Kidney (tissue), 14 donors: ENCODE measurements around the gene RPIA. TPM values are rescaled to one million over a fixed set of nuclear protein-coding genes. Genes with fewer than 3 reads are reported as not detected.
"Not testable (repeated sequence)": the region's sequence is repeated elsewhere in the genome, so short reads cannot be mapped to it uniquely, and the experiment has no call there.

Source experiments
- DNase-seq, 5 donors: peaks; one replicate each; pipeline ENCODE4 v3.0.0-alpha.2; 2013 to 2020
- FAIRE-seq: peaks from 2 replicates; lab custom pipeline; 2012; peaks lifted over from hg19 to GRCh38; lab: Jason Lieb, UNC
- H3K27ac ChIP-seq, 2 donors: one replicate each; pipeline ENCODE4 v1.7.0; 2013; ENCODE audit warnings: low read depth in 2 of 2, low read length in 2 of 2, inconsistent platforms in 1 of 2
- H3K27me3 ChIP-seq: one replicate; pipeline ENCODE4 v1.7.1; 2013; ENCODE audit warnings: low read length, inconsistent platforms; ENCODE audit not compliant: control insufficient read depth, insufficient read depth
- H3K36me3 ChIP-seq, 3 donors: one replicate each; pipeline versions ENCODE4 v1.7.0 to v1.7.1; 2013; ENCODE audit warnings: low read length in 3 of 3, control low read depth in 1 of 3, inconsistent platforms in 1 of 3; ENCODE audit not compliant: insufficient read depth in 3 of 3, control insufficient read depth in 2 of 3
- H3K4me1 ChIP-seq, 3 donors: one replicate each; pipeline versions ENCODE4 v1.7.0 to v1.7.1; 2013; ENCODE audit warnings: low read length in 3 of 3, inconsistent platforms in 1 of 3, low read depth in 1 of 3; ENCODE audit not compliant: control insufficient read depth in 2 of 3, insufficient read depth in 2 of 3
- H3K4me3 ChIP-seq, 3 donors: one replicate each; pipeline versions ENCODE4 v1.7.0 to v1.8.1; 2013; ENCODE audit warnings: low read length in 3 of 3, control low read depth in 1 of 3, inconsistent platforms in 1 of 3
- H3K9ac ChIP-seq, 3 donors: one replicate each; pipeline versions ENCODE4 v1.7.0 to v1.7.1; 2013; ENCODE audit warnings: low read length in 3 of 3, control low read depth in 1 of 3, inconsistent platforms in 1 of 3
- H3K9me3 ChIP-seq, 3 donors: one replicate each; pipeline versions ENCODE4 v1.7.0 to v1.7.1; 2013; ENCODE audit warnings: low read length in 3 of 3, control low read depth in 1 of 3, inconsistent platforms in 1 of 3; ENCODE audit not compliant: control insufficient read depth in 2 of 3, insufficient read depth in 1 of 3
- CTCF ChIP-seq: IDR thresholded peaks from 3 replicates; pipeline ENCODE4 v1.5.1; 2012; ENCODE audit warnings: mild to moderate bottlenecking, moderate library complexity, borderline replicate concordance; ENCODE audit not compliant: insufficient read depth; ENCODE audit errors: extremely low read depth
- intact Hi-C: fragments of 100-400 bp; cut with DNase I; formaldehyde crosslinking; loops from one replicate; pipeline ENCODE4 v1.11.1; 2022
- polyA plus RNA-seq: library from polyadenylated mRNA; stranded (reverse); fragments of 350-450 nt; fragmentation: Illumina TruSeq; extraction: RNeasy Lipid Tissue Mini Kit (QIAGEN cat#74804); gene quantifications from one replicate; pipeline ENCODE4 v1.2.3, GENCODE V29; 2014; ENCODE audit warnings: low read depth, low replicate concordance; ENCODE audit not compliant: insufficient read depth
- total RNA-seq: library from RNA; stranded (reverse); fragmentation: NEBNext Ultra II Directional; extraction: Animal tissue kit (Norgen Biotek cat#: 25700); gene quantifications from one replicate; pipeline ENCODE4 v1.2.1, GENCODE V29; 2021
- donor health status: control.
- donor health status: control.
- donor health status: control.
- donor health status: control.
- donor health status: control.
- donor health status: DM: yes; HTN: yes; CAD: no.
- donor health status: Normal renal cell carcinoma (clear cell type).

The RPIA gene
- total and polyA plus RNA-seq, 2 donors from 2014 or later = 11.4 to 15.7 TPM

- Histone ChIP-seq H3K36me3 (no peaks in the 10 kb centered on the region), H3K27me3 (peaks cover 2% of the 10 kb centered on the region), H3K4me1 (peaks cover 0 to 8% (median 0%) of the 10 kb centered on the region in 3 donors), H3K9me3 (no peaks in the 10 kb centered on the region), H3K4me3 (peak overlapping the region in 2 of 3 donors; percentile 6 to 21), H3K27ac (no peak overlapping the region), H3K9ac (no peak overlapping the region)
- no peak for TF ChIP-seq CTCF
- FAIRE-seq = no peak
- DNase-seq = peak; percentile 66 to 74 (median 69)
- intact Hi-C loops = no loop called here
These were observed 73.8 kb downstream of the RPIA start for GRCh38 chr2:88765154-88765888.

GRCh38 chr2:88765889-88766481 is 74.5 kb downstream of the RPIA start:
- H3K9ac ChIP-seq, FAIRE-seq, H3K9me3 ChIP-seq, H3K36me3 ChIP-seq, H3K27ac ChIP-seq, H3K4me1 ChIP-seq, H3K27me3 ChIP-seq, intact Hi-C loops: not testable (repeated sequence)
- DNase-seq = peak in 1 of 5 donors; percentile 53
- peak overlapping the region in 2 of 3 donors; percentile 6 to 21 for H3K4me3 ChIP-seq

GRCh38 chr2:88770016-88770415 is 78.5 kb downstream of the RPIA start:
- no peak overlapping the region for H3K4me3 ChIP-seq
- no peak overlapping the region for H3K27ac ChIP-seq
- H3K36me3 ChIP-seq = no peaks in the 10 kb centered on the region
- no peaks in the 10 kb centered on the region for H3K9me3 ChIP-seq
- TF ChIP-seq CTCF = no peak
- FAIRE-seq (no peak), DNase-seq (no peak)
- peaks cover 2% of the 10 kb centered on the region for H3K27me3 ChIP-seq
- intact Hi-C loops = no loop called here
- H3K4me1 ChIP-seq = peaks cover 0 to 5% (median 0%) of the 10 kb centered on the region in 3 donors
- no peak overlapping the region for H3K9ac ChIP-seq

GRCh38 chr2:88773233-88774028 is 82.0 kb downstream of the RPIA start:
- H3K9ac ChIP-seq, H3K4me1 ChIP-seq, intact Hi-C loops, DNase-seq, H3K36me3 ChIP-seq, H3K27ac ChIP-seq, H3K27me3 ChIP-seq, H3K4me3 ChIP-seq, FAIRE-seq, H3K9me3 ChIP-seq: not testable (repeated sequence)

GRCh38 chr2:88789213-88789612 is 97.7 kb downstream of the RPIA start:
- FAIRE-seq, H3K9ac ChIP-seq, H3K27me3 ChIP-seq, H3K27ac ChIP-seq, DNase-seq, H3K9me3 ChIP-seq, H3K36me3 ChIP-seq, H3K4me3 ChIP-seq, intact Hi-C loops, H3K4me1 ChIP-seq: not testable (repeated sequence)

GRCh38 chr2:88795932-88796331 is 104.5 kb downstream of the RPIA start:
- FAIRE-seq, intact Hi-C loops: not testable (repeated sequence)

More at GRCh38 chr2:88795932-88796331, 104.5 kb downstream of the RPIA start:
- not testable (repeated sequence) for H3K4me3 ChIP-seq, H3K27ac ChIP-seq, H3K36me3 ChIP-seq, DNase-seq, H3K27me3 ChIP-seq, H3K9ac ChIP-seq, H3K9me3 ChIP-seq, H3K4me1 ChIP-seq
